ENCODE data around the gene TAAR1. TPM values are rescaled to one million over a fixed set of nuclear protein-coding genes. Genes with fewer than 3 reads are reported as not detected.
"Not testable (repeated sequence)": the region's sequence is repeated elsewhere in the genome, so short reads cannot be mapped to it uniquely, and the experiment has no call there.

Gene TAAR1
- total RNA-seq, 2 experiments from 2014 or later: not detected

- DNase-seq: no peak
- CTCF ChIA-PET: no interaction called here
- Mint-ChIP-seq H3K4me1 (ENCODE audit: low read depth) (peaks cover 2% of the 10 kb centered on the region), H3K36me3 (ENCODE audit: low read depth) (no peaks in the 10 kb centered on the region), H3K9me3 (no peaks in the 10 kb centered on the region), H3K4me3 (no peak overlapping the region), H3K27ac (no peak overlapping the region), H3K27me3 (ENCODE audit: low read depth) (no peaks in the 10 kb centered on the region)
- intact Hi-C loops (cut with micrococcal nuclease): no loop called here
Observed at GRCh38 chr6:132650429-132650828, 8.6 kb downstream of the TAAR1 start.

- Mint-ChIP-seq H3K27me3 (ENCODE audit: low read depth) (no peaks in the 10 kb centered on the region), H3K4me3 (no peak overlapping the region), H3K9me3 (no peaks in the 10 kb centered on the region), H3K27ac (no peak overlapping the region), H3K4me1 (ENCODE audit: low read depth) (peaks cover 2% of the 10 kb centered on the region), H3K36me3 (ENCODE audit: low read depth) (no peaks in the 10 kb centered on the region)
- CTCF ChIA-PET: interaction anchor here (1.0 kb wide), 1 partner anchor 264 kb away, joined by 3 read pairs; no protein-coding TSS in a partner anchor
- no peak for DNase-seq
- intact Hi-C loops (cut with micrococcal nuclease): no loop called here
Observed at GRCh38 chr6:132648828-132649227, 10.2 kb downstream of the TAAR1 start.

DNA sequence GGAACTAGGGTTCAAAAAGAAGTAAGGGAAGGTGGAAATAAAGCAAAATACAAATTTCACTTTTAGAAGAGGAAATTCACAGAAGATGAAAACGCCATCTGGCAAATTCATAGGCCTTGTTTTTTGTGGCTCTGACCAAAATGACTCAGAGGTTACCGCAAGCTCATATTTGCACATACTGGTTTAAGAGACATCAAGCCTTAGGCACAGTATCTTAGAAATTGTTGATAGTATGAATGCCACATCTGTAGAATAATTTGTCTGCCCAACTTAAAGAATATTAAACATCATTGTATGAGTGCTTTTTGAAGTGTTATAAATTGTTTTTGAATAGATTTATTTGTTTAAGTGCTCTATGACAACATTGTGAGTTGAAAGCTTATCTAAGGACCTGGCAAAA is 10.6 kb downstream of the TAAR1 start:
- H3K27ac Mint-ChIP-seq: no peak overlapping the region
- DNase-seq: peak; percentile 35
- H3K4me1 Mint-ChIP-seq (ENCODE audit: low read depth): peaks cover 2% of the 10 kb centered on the region
- intact Hi-C loops (cut with micrococcal nuclease): no loop called here
- H3K27me3 Mint-ChIP-seq (ENCODE audit: low read depth): no peaks in the 10 kb centered on the region
- CTCF ChIA-PET: interaction anchor here (1.0 kb wide), 1 partner anchor 264 kb away, joined by 3 read pairs; no protein-coding TSS in a partner anchor
- H3K4me3 Mint-ChIP-seq: no peak overlapping the region
- H3K36me3 Mint-ChIP-seq (ENCODE audit: low read depth): no peaks in the 10 kb centered on the region
- no peaks in the 10 kb centered on the region for H3K9me3 Mint-ChIP-seq

- H3K27me3 Mint-ChIP-seq (ENCODE audit: low read depth): peaks cover 2% of the 10 kb centered on the region
- CTCF ChIA-PET: interaction anchor here (0.6 to 1.0 kb wide), 2 partner anchors 10 to 53 kb away, joined by 3 read pairs; no protein-coding TSS in a partner anchor
- no peaks in the 10 kb centered on the region for H3K9me3 Mint-ChIP-seq
- no peak overlapping the region for H3K27ac Mint-ChIP-seq
- H3K4me3 Mint-ChIP-seq: no peak overlapping the region
- H3K4me1 Mint-ChIP-seq (ENCODE audit: low read depth): peaks cover 2% of the 10 kb centered on the region
- intact Hi-C loops (cut with micrococcal nuclease): no loop called here
- DNase-seq: no peak
- no peaks in the 10 kb centered on the region for H3K36me3 Mint-ChIP-seq (ENCODE audit: low read depth)
Observed at GRCh38 chr6:132643547-132643946, 15.4 kb downstream of the TAAR1 start.

GRCh38 chr6:132637135-132637534 is 21.8 kb downstream of the TAAR1 start:
- H3K4me1 Mint-ChIP-seq (ENCODE audit: low read depth); H3K9me3 Mint-ChIP-seq; H3K36me3 Mint-ChIP-seq (ENCODE audit: low read depth); CTCF ChIA-PET; DNase-seq; H3K4me3 Mint-ChIP-seq; H3K27ac Mint-ChIP-seq; intact Hi-C loops (cut with micrococcal nuclease): not testable (repeated sequence)
- peaks cover 33% of the 10 kb centered on the region for H3K27me3 Mint-ChIP-seq (ENCODE audit: low read depth)

DNA sequence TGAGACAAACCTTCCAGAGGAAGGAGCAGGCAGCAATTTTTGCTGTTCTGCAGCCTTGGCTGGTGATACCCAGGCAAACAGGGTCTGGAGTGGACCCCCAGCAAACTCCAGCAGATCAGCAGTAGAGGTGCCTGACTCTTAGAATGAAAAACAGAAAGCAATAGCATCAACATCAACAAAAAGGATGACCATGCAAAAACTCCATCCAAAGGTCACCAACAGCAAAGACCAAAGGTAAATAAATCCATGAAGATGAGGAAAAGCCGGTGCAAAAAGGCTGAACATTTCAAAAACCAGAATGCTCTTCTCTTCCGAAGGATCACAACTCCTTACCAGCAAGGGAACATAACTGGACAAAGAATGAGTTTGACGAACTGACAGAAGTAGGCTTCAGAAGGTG is 23.1 kb downstream of the TAAR1 start:
- H3K4me1 Mint-ChIP-seq (ENCODE audit: low read depth); H3K36me3 Mint-ChIP-seq (ENCODE audit: low read depth); CTCF ChIA-PET; H3K27ac Mint-ChIP-seq; H3K9me3 Mint-ChIP-seq; DNase-seq; intact Hi-C loops (cut with micrococcal nuclease); H3K4me3 Mint-ChIP-seq: not testable (repeated sequence)
- H3K27me3 Mint-ChIP-seq (ENCODE audit: low read depth): peaks cover 33% of the 10 kb centered on the region

DNA sequence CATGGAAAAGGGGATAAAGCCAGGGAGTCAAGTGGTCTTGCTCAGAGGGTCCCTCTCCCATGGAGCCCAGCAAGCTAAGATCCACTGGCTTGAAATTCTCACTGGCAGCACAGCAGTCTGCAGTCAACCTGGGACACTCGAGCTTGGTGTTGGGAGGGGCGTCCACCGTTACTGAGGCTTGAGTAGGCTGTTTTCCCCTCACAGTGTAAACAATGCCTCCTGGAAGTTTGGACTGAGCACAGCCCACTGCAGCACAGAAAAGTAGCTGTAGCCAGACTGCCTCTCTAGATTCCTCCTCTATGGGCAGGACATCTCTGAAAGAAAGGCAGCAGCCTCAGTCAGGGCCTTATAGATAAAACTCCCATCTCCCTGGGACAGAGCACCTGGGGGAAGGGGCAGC is 23.7 kb downstream of the TAAR1 start:
- H3K27me3 Mint-ChIP-seq (ENCODE audit: low read depth): peaks cover 33% of the 10 kb centered on the region
- DNase-seq; H3K4me1 Mint-ChIP-seq (ENCODE audit: low read depth); intact Hi-C loops (cut with micrococcal nuclease); H3K4me3 Mint-ChIP-seq; H3K9me3 Mint-ChIP-seq; H3K36me3 Mint-ChIP-seq (ENCODE audit: low read depth); H3K27ac Mint-ChIP-seq: not testable (repeated sequence)
- CTCF ChIA-PET: interaction anchor here (0.5 kb wide), 1 partner anchor 36 kb away, joined by 3 read pairs; no protein-coding TSS in a partner anchor

GRCh38 chr6:132634796-132635195 is 24.2 kb downstream of the TAAR1 start:
- Mint-ChIP-seq H3K27ac (no peak overlapping the region), H3K4me3 (no peak overlapping the region), H3K27me3 (ENCODE audit: low read depth) (peaks cover 33% of the 10 kb centered on the region), H3K36me3 (ENCODE audit: low read depth) (no peaks in the 10 kb centered on the region), H3K9me3 (no peaks in the 10 kb centered on the region), H3K4me1 (ENCODE audit: low read depth) (no peaks in the 10 kb centered on the region)
- no peak for DNase-seq
- intact Hi-C loops (cut with micrococcal nuclease): no loop called here
- CTCF ChIA-PET: interaction anchor here (0.5 kb wide), 1 partner anchor 36 kb away, joined by 3 read pairs; no protein-coding TSS in a partner anchor

DNA sequence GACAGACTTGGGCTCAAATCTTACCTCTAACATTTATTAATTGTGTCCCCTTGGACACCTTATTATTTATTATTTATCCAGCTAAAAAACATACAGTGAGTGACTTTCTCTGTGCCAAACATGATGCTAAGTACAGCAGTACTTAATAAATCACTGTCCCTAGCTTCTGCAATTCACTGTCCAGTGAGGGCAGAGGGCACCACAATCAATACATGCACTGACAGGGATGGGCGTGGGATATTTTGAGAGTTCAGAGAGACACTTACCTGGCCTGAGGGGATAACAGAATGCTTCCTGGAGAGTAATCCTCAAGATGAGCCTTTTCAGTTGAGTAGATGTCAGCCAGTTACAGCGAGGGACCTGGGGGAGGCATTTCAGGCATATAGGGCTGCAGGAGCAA is 25.6 kb downstream of the TAAR1 start:
- CTCF ChIA-PET: interaction anchor here (1.4 kb wide), 1 partner anchor 11 kb away, joined by 3 read pairs; no protein-coding TSS in a partner anchor
- intact Hi-C loops (cut with micrococcal nuclease): no loop called here
- no peaks in the 10 kb centered on the region for H3K36me3 Mint-ChIP-seq (ENCODE audit: low read depth)

GRCh38 chr6:132624175-132624574 is 34.8 kb downstream of the TAAR1 start, which contains the start of gene TAAR2:
Gene TAAR2, minus strand, starts transcription at chr6:132624275. Its CDS starts 0 bp downstream, at chr6:132624275.
- Mint-ChIP-seq H3K4me3 (no peak within 1 kb of the TSS), H3K36me3 (ENCODE audit: low read depth) (no peaks in the 10 kb centered on the region), H3K9me3 (peaks cover 8% of the 10 kb centered on the region), H3K27ac (no peak within 1 kb of the TSS), H3K27me3 (ENCODE audit: low read depth) (peaks cover 20% of the 10 kb centered on the region), H3K4me1 (ENCODE audit: low read depth) (no peaks in the 10 kb centered on the region)
- DNase-seq: no peak
- intact Hi-C loops (cut with micrococcal nuclease): no loop called here
- CTCF ChIA-PET: no interaction called here

More for the DNA sequence above, 25.6 kb downstream of the TAAR1 start:
- DNase-seq: no peak
- Mint-ChIP-seq H3K9me3 (no peaks in the 10 kb centered on the region), H3K27me3 (ENCODE audit: low read depth) (peaks cover 36% of the 10 kb centered on the region), H3K4me3 (no peak overlapping the region), H3K27ac (no peak overlapping the region), H3K4me1 (ENCODE audit: low read depth) (no peaks in the 10 kb centered on the region)

DNA sequence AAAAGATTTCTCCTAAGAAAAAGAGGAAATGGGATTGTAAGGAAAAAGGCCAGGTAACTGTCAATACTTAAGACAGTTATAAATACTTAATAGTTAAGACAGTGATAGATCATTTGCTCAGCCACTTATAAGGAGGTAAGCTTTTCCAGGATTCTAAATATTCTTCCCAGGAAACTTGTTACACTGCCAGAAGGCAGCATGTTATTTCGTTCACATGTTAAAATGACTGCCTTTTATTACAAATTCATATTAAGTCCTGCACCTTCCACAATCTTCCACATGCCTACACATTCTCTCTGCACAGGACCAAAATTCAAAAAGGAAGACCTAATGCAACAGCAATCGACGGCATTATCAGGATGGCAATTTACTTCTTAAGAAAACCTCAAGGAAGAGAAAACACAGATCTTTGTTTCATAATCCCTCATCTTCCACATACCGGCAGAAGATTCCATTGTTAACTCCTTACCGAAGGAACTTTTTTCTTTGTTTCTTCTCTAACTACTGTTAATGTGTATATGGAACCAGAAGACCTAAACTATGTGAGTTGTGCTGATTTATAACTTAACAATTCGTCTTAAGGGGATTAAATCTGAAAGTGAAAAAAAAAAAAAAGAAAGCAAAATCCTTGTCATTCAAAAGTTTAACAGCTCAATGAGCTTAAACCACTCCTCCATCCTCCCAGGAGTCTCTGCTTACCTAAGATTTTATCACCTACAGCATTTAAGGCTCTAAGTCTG is 35.7 kb downstream of the TAAR1 start:
- H3K27ac Mint-ChIP-seq: no peak overlapping the region
- no peaks in the 10 kb centered on the region for H3K4me1 Mint-ChIP-seq (ENCODE audit: low read depth)
- no peak overlapping the region for H3K4me3 Mint-ChIP-seq
- CTCF ChIA-PET: no interaction called here
- H3K9me3 Mint-ChIP-seq: peaks cover 7% of the 10 kb centered on the region
- H3K27me3 Mint-ChIP-seq (ENCODE audit: low read depth): peaks cover 19% of the 10 kb centered on the region
- intact Hi-C loops (cut with micrococcal nuclease): no loop called here
- no peaks in the 10 kb centered on the region for H3K36me3 Mint-ChIP-seq (ENCODE audit: low read depth)
- no peak for DNase-seq

GRCh38 chr6:132616677-132617076 is 42.3 kb downstream of the TAAR1 start:
- intact Hi-C loops (cut with micrococcal nuclease): no loop called here
- CTCF ChIA-PET: no interaction called here
- Mint-ChIP-seq H3K27me3 (ENCODE audit: low read depth) (peaks cover 5% of the 10 kb centered on the region), H3K4me3 (no peak overlapping the region), H3K36me3 (ENCODE audit: low read depth) (no peaks in the 10 kb centered on the region), H3K27ac (no peak overlapping the region), H3K9me3 (no peaks in the 10 kb centered on the region), H3K4me1 (ENCODE audit: low read depth) (no peaks in the 10 kb centered on the region)
- DNase-seq: no peak

DNA sequence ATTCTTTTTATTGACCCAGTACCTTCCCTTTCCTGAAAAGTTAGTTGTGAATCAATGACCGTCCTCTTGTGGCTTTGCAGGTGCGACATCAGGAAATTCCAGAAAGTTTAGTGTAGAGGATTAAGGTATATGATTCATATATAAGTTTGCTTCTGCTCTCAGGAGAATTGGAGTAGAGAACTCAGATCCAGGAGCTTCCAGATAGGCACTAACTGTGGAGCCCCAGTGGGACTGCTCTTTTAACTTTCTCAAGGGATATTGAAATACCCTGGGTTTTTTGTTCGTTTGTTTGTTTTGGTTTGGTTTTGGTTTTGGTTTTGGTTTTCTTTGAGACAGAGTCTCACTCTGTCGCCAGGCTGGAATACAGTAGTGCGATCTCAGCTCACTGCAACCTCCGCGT is 44.4 kb downstream of the TAAR1 start:
- DNase-seq: no peak
- no peaks in the 10 kb centered on the region for H3K9me3 Mint-ChIP-seq
- intact Hi-C loops (cut with micrococcal nuclease): no loop called here
- H3K36me3 Mint-ChIP-seq (ENCODE audit: low read depth): no peaks in the 10 kb centered on the region
- H3K27me3 Mint-ChIP-seq (ENCODE audit: low read depth): peaks cover 4% of the 10 kb centered on the region
- H3K27ac Mint-ChIP-seq: no peak overlapping the region
- H3K4me3 Mint-ChIP-seq: peak overlapping the region; percentile 11
- no peaks in the 10 kb centered on the region for H3K4me1 Mint-ChIP-seq (ENCODE audit: low read depth)
- CTCF ChIA-PET: no interaction called here

All from activated naive CD4-positive, alpha-beta T cell treated with anti-CD3 and anti-CD28 coated beads for 36 hours (primary cell).